Right lung (tissue), 5 donors: ENCODE data around the gene CACNA2D2. TPM values are rescaled to one million over a fixed set of nuclear protein-coding genes. Genes with fewer than 3 reads are reported as not detected.

Experiments used
- DNase-seq, 2 donors: peaks; one replicate each; pipeline ENCODE4 v3.0.0-alpha.2; 2013
- polyA plus RNA-seq, 5 donors: library from polyadenylated mRNA; unstranded; fragments of 120-200 nt; gene quantifications; one replicate each; pipeline versions ENCODE4 v1.2.1 to v1.2.3, GENCODE V29; 2013; ENCODE audit warnings: inconsistent platforms in 1 of 5, low replicate concordance in 1 of 5; ENCODE audit not compliant: insufficient read length in 5 of 5, insufficient read depth in 1 of 5

CACNA2D2 gene
- polyA plus RNA-seq, 5 donors = 11.3 to 33.6 (median 27.5) TPM

GRCh38 chr3:50350527-50351322 is 152.7 kb downstream of the CACNA2D2 start, which contains the start of the genes CYB561D2 and NPRL2:
CYB561D2 (plus strand) TSS chr3:50350862; CDS start chr3:50351434, 572 bp downstream.
NPRL2 (minus strand) TSS chr3:50350775; CDS start chr3:50350652, 123 bp downstream.
- peak; percentile 92 to 93 for DNase-seq

DNA sequence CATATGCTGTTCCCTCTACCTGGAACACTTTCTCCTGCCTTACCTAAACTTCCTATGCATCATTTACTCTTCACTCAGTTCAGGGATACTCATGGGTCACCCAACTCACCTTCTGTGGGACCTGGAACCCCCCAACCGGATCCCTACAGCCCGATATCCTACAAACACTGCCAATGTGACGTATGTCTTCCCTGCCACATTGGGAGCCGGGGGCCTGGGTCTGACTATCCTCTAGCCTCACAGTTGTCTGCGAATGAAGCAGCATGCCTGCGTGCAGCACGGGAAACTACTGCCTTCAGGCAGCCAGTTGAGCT is 153.3 kb downstream of the CACNA2D2 start:
- DNase-seq = no peak

DNA sequence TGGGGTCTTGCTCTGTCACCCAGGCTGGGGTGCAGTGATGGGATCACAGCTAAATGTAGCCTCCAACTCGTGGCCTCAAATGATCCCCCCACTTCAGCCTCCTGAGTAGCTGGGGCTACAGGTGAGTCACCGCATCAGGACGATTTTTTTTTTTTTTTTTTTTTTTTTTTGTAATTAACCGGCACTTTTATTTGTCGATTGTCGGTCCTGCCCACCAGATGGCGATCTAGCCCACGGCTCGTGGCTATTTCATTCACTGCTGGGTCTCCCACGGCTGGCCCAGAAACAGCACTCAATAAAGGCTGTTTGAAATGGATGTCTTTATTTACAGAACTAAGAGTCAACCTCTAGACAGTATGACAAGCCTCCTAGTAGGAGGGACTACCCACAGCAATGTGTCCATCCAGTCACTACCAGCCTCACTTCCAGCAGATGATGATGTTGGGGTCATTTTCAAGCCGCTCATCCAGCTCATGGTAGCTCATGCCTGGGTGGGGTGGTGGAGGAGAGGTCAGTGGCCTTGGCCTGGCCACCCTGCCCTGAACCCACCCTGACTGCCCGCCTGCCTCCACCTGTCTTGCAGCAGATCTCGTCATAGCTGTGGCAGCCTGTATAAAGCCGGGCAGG is 156.1 kb downstream of the CACNA2D2 start:
- peak in 1 of 2 donors; percentile 69 for DNase-seq

DNA sequence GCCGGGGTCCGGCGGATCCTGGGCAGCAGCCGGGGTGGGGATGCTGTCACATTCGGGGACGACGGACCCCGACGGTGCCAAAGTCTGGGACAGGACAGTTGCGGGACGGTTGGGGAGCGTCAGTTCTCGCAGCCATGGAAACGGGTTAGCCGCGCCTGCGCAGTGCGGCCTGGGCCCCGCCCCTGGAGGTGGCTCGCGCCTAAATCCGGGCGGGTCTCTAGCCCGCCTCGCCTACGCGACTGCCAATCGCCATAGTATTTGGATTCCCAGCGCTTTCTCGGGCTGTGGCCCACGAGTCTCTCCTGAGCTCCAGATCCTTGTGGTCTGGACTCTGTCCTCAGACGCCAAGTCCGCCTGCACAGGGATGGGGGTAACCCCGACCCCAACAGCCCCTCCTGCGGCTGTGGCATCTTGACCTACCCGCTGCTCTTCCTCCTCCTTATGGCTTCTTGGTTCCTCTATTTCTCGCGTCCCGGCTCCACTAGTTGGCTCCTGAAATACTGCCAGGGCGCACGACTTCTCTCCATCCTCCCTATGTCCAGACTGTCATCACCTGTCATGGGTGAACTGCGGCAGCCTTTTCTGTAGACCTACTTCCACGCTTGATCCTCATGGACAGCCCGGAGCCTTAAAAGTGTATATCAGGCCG is 157.7 kb downstream of the CACNA2D2 start, which contains the start of gene ZMYND10:
Gene ZMYND10 (minus strand): TSS at position 147 of the 649 bp plus-strand sequence. CDS start 153 bp downstream, outside the sequence.
- DNase-seq = no peak

- DNase-seq = no peak
Measured at GRCh38 chr3:50345008-50345407, 158.4 kb downstream of the CACNA2D2 start.

- DNase-seq = no peak
Measured at GRCh38 chr3:50342813-50343633, 160.4 kb downstream of the CACNA2D2 start.

DNA sequence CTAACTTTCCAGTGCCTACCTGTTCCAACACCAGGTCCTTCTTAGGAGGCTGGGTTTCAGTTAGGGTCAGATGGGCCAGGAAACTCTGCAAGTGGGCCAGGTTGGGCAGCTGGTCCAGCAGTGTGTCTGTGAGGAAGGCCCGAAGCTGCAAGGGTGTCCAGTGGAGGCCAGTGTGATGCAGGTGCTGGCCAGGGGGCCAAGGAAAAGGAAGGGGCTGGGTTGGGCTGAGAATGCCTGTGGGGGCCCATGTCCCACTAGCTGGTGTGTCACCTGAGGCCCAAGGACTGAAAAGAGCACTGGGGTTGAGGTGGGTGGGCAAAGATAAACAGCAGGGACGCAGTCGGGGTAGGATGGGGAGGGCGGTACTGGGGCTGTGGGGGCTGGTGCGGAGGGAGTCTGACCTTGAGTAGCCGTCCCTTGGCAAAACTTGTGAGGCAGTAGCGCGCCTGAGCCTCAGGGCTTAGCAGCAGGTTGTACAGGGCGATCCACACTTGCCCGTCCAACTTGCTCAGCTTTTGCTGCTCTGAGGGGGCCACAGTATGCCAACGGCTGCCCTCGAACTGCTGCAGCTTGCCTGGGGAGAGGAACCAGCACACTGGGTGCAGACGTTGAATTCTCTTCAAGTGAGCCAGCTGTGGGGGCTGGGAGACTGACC is 161.3 kb downstream of the CACNA2D2 start:
- DNase-seq = no peak

- no peak for DNase-seq
Measured at GRCh38 chr3:50341537-50341936, 161.9 kb downstream of the CACNA2D2 start.

- DNase-seq = peak; percentile 57 to 66
Measured at GRCh38 chr3:50340448-50341329, 162.7 kb downstream of the CACNA2D2 start, which contains the start of gene RASSF1. RASSF1 (minus strand) TSS chr3:50340836; CDS start chr3:50340805, 31 bp downstream.

DNA sequence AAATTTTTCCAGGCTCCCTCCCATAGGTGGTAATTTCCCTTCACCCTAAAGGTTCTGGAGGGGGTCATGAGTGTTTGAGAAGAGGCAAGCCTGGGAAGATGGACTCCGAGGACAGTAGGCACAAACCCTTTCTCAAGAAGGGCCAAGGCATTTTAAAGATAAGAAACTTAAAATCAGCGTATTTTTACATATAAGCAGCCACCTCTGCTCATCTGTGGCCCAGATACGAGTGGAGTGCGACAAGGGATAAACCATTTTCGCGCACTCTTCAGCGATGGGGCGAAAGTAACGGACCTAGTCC is 163.3 kb downstream of the CACNA2D2 start:
- DNase-seq = no peak

GRCh38 chr3:50339485-50340146 is 163.8 kb downstream of the CACNA2D2 start:
- no peak for DNase-seq

- no peak for DNase-seq
Measured at GRCh38 chr3:50338965-50339364, 164.5 kb downstream of the CACNA2D2 start.

DNA sequence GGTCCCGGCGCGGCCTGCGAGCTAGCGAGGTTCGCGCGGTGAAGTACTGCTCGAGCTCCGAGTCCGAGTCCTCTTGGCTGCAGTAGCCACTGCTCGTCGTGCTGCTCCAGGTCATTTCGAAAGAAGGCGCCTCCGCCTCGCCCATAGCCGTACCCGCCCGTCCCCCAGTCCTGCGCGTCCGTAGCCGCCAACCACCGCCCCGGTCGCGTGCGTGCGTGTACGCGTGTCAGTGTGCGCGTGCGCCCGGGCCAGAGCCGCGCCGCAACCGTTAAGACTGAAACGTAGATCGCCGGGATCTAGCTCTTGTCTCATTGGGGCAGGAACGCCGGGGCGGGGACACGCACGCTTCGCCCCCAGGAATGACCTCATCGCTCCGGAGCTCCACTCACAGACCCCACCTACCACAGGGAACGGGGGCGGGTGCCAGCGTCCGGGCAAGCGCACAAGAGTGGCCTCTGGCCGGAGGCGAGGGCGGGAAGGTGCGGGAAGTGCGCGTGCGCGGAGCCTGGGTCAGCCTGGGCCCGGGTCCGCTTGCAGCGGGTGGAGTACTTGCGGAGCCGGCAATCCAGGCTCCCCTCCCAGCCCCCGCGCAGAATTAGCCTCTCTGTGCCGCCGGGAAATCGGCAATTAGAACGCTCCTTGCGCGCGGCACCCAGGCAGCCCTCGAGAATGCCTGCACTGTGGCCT is 166.1 kb downstream of the CACNA2D2 start:
- DNase-seq = peak; percentile 97 to 98

- no peak for DNase-seq
Measured at GRCh38 chr3:50336452-50337174, 166.8 kb downstream of the CACNA2D2 start.

DNA sequence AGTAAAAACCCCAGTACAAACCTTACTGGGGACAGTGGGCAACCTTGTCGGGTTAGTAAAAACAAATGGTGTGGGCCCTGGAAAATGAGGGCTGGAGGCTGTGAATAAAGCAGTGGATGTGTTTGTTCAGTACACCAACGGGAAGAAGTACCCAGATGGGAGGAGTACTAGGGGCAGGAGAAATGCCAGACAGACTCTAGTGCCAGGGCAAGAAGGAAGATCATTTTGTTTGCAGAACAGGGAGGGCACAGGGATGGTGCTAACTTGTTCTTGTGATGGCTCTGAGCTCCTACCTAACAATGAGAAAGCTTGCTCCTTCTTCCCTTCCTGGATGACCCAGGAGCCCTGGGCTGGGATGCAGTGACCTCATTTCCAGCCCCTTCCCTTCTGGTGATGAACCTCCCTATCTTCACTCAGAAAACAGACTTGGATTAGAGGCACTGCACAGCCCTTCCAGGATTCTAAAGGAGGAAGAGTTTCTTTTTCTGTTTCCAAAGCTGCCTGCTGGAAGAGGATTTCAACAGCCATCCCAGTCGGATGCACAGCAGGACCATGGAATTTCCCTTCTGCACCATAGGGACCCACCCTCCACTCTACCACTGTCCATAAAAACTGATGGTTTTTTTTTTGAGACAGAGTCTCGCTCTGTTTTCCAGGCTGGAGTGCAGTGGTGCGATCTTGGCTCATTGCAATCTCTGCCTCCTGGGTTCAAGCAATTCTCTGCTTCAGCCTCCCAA is 168.9 kb downstream of the CACNA2D2 start:
- no peak for DNase-seq

- no peak for DNase-seq
Measured at GRCh38 chr3:50333744-50334328, 169.6 kb downstream of the CACNA2D2 start.

DNA sequence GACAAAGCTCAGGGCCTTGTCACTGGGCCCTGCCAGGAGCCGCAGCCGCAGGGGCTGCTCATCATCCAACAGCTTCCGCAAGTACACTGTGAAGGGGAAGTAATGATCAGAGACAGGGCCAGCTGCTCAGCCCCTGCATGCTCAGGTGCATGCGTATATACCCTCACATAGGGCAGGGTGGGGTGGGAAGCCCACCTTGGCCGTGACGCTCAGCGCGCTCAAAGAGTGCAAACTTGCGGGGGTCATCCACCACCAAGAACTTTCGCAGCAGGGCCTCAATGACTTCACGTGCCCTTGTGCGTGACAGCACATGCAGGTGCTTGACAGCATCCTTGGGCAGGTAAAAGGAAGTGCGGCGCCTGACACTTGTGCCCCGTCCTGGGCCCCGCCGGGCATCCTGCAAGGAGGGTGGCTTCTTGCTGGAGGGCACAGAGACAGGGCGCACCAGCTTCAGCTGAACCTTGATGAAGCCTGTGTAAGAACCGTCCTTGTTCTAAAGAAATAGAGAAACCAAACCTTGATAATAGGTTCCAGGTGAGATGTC is 172.0 kb downstream of the CACNA2D2 start:
- DNase-seq = no peak
